ACHN (cell line): Measurements from ENCODE around the gene KLF6.

Experiments used
- DNase-seq: peaks from one replicate; pipeline ENCODE4 v3.0.0-alpha.2; 2015
- in situ Hi-C: cut with HindIII; loops from 2 replicates; pipeline ENCODE4 v1.10.0; 2017; ENCODE audit warnings: low sequenced_read_pairs, low pct_ligation_motif_present, low pct_unique_long_range_greater_than_20kb

The KLF6 gene

DNA sequence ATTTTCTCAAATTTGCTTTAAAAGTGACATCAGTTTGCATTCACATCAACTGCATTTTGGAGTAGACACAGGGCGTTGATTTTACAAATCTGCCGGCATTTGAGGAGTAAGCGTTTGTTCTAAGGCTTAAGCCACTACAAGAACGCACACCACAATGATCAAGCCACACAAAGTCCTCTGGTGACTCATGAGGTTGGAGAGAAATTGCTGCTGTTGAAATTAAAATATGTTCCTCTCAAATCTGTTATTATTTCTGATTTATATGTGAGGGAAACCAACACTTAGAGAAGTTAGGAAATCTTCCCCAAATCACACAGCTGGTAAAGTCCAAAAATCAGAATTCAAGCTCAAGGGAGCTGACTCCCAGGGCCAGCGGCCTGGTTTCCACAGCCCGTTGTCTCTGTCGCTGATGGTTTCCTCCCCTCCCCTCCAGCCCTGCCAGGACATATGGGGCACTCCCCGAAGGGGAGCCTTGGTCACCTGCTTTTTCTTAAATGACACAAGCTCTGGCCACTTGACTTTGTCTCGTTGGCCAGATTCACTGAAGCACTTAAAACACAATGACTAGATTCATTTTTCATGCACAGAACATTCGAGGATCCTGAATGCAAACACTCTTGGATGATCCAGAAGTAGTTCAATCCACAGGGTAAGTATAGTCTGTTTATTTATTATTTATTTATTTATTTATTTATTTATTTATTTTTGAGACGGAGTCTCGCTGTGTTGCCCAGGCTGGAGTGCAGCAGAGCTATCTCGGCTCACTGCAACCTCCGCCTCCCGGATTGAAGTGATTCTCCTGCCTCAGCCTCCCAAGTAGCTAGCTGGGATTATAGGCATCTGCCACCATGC, 29.2 kb upstream of the KLF6 start:
- in situ Hi-C loops: no loop called here
- DNase-seq: no peak

DNA sequence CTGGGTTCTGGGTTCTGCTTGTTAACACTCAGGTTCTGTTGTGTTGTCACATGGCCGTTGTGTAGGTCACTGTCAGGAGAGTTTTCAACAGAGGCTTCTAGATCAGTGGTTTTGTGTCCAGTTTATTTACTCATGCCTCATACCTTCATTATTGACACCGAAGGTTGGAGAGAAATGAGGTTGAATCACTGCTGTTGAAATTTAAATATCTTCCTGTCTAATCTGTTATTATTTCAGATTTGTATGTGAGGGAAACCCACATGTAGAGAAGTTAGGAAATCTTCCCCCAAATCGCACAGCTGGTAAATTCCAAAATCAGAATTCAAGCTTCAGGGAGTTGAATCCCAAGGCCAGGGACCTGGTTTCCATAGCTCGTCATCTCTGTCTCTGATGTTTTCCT, 28.3 kb upstream of the KLF6 start:
- in situ Hi-C loops: no loop called here
- DNase-seq: no peak

- in situ Hi-C loops: no loop called here
- no peak for DNase-seq
Observed at GRCh38 chr10:3812141-3812540, 27.1 kb upstream of the KLF6 start.

DNA sequence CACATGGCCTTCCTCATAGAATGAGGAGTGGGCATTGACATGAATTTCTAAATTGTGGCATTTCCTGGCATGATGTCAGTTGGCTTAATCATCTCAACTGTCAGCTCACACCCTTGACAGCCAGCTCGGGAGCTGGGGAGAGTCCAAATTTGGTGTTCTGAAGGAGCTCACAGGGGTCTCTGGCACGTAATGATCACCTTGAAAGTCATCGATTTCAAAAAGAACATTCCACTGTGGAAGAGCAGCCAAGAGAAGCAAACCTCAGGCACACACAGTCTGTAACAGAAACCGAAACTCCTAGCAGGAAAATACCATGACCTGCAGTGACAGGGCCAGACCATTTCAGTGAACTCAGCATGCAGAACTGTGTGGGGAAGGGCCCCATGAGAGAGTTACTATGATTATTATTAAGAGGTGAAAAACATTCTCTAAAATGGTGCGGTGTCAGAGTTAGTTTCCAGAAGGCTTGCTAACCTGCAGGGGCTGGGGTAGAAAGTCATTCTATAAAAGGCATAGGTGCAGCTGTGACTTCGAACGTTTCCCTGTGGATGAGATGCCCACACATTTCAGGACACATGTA, 26.4 kb upstream of the KLF6 start:
- in situ Hi-C loops: no loop called here
- peak; percentile 68 for DNase-seq

GRCh38 chr10:3808689-3809199, 23.7 kb upstream of the KLF6 start:
- in situ Hi-C loops: no loop called here
- no peak for DNase-seq

GRCh38 chr10:3807928-3808496, 23.0 kb upstream of the KLF6 start:
- no peak for DNase-seq
- in situ Hi-C loops: no loop called here

DNA sequence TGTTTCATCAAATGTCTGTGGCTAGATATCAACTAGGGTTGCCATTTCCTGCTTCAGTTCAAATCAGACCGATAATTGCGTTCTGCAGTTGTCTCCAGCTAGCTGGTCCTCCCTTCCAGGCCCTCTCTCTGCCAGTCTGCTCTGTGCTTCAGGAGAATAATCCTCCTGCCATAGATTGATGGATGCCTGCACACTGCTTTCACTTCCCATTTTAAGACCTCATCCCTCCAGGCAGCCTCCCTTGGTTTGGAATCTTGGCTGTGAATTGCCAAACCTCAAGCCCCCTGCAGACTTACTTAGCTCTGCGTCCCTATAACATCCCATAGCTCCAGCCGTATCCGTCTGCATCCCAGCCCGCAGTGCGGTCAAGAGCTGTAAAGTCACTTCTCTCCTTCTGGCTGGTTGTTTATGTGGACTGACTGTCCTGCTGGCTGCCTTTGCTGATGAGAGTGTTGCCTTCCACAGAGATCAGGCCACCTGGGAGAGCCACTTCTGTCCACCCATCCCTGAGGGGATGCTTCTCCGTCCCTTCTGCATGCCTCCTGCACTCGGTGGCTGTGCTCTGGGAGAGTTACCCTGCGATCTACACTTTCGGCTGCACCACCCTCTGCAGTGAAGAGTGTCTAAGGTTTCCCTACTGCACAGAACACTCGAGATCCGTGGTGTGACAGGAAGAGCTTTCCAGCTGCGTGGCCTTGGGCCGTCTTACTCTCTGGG, 22.4 kb upstream of the KLF6 start:
- DNase-seq: no peak
- in situ Hi-C loops: no loop called here

GRCh38 chr10:3806603-3807002, 21.6 kb upstream of the KLF6 start:
- in situ Hi-C loops: no loop called here
- DNase-seq: peak; percentile 37

DNA sequence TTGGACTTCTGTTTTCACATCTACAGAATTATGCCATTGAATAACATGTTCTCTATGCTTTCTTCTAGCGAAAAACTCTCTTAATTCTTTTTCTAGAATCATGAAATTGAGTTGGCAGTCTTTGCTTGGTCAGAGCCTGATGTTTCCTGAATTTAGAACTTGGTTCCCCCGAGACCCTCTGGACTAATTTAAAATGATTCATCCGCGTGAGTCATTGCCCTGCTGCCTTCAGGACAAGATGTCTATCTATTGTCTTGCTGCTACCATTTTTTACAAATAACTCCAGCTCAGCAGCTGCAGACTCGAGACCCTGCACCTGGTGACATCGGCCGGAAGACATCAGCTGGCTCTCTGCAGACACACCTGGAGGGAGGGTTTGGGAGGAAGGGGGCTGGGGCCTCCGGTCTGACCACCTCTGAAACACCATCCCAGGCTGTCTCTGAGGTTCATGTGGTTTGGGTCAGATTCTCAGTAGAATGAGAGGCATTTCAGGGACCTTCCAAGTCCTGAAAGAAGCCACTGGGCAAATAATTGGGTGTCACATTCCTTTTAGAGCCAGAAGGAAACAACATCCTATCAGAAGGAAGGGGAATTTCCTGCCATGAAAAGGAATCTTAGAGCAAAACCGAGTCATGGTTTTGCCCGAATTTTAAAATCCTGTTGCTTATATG, 20.9 kb upstream of the KLF6 start:
- in situ Hi-C loops: no loop called here
- peak; percentile 60 for DNase-seq

DNA sequence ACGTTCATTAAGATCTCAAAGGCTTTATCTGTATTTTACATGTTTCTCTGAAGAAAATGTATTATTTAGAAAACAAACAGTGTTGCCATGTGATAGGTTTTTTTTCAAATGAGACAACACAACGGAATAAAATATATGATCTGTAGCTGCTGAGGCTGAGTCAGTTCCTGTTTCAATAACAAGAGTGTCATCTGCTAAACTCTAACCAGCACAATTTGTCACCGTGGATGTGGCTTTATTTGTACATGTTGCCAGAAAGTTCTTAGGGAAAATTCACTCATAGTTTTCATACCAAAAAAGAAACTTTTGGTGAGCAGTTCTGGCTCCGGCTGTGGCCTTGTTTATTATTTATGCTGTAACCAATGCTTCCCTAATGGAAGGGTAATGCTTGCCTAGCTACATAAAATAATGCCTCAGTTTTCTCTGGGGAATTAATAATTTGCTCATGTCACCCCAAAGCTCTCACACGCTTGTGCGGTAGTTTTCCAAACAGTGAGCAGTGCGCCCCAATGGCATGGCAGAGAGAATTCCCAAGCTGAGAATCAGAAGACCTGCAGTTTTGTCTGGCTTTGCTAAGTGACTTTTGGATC, 20.3 kb upstream of the KLF6 start:
- DNase-seq: peak; percentile 68
- in situ Hi-C loops: no loop called here

GRCh38 chr10:3803927-3804741, 19.1 kb upstream of the KLF6 start:
- no peak for DNase-seq
- in situ Hi-C loops: no loop called here

DNA sequence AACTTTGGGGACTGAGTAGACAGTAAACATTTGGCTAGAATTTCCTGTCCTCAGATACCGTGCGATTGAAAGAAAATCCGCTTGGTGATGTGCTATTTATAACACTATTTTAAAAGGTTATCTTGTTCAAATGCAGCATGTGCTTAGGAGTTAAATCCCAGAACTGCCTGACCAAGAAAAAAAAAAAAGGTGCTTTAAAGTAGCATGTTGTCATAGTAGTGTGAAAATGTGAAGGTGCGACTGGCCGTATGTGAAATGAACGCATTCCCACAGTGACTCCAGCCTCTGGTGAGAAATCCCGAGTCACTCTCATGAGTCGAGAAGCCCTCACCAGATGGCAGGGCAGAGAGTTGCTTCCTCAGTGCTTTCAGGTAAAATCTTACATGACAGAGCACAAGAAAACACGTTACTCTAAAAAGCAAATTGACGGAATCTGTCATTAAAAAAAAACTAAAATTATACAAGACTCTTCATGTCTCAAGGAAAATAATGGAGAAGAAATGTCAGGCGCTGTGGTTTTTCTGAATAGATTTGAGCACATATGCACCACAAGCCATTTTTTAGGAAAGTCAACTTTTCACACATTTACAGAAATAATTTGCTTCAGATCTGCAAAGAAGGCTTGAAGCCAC, 18.4 kb upstream of the KLF6 start:
- in situ Hi-C loops: no loop called here
- peak; percentile 70 for DNase-seq

GRCh38 chr10:3802526-3803265, 17.7 kb upstream of the KLF6 start:
- DNase-seq: no peak
- in situ Hi-C loops: no loop called here

GRCh38 chr10:3801558-3802192, 16.7 kb upstream of the KLF6 start:
- DNase-seq: no peak
- in situ Hi-C loops: no loop called here

GRCh38 chr10:3800586-3800985, 15.6 kb upstream of the KLF6 start:
- no peak for DNase-seq
- in situ Hi-C loops: no loop called here

- no peak for DNase-seq
- in situ Hi-C loops: no loop called here
Observed at GRCh38 chr10:3797750-3798149, 12.7 kb upstream of the KLF6 start.
